Neural cell (in vitro differentiated cells): ENCODE results near the gene MRNIP. TPM values are rescaled to one million over a fixed set of nuclear protein-coding genes. Genes with fewer than 3 reads are reported as not detected.

ENCODE experiments used
- H2AFZ ChIP-seq: fragments of 200-600, 300-800 bp; sonication (generic), shearing (Covaris generic); 2 replicates; pipeline ENCODE4 v1.6.0; 2014; ENCODE audit warnings: low read depth, mild to moderate bottlenecking, antibody characterized with exemption, low read length, moderate library complexity
- H3F3A ChIP-seq: fragments of 200-600 bp; shearing (Covaris generic); 2 replicates; pipeline ENCODE4 v1.6.1; 2016; ENCODE audit warnings: mild to moderate bottlenecking, moderate library complexity, mixed read lengths, antibody characterized with exemption, low read length; ENCODE audit not compliant: insufficient read depth, poor library complexity, severe bottlenecking
- H3K27ac ChIP-seq: fragments of 200-600, 300-800 bp; sonication (generic), shearing (Covaris generic); 2 replicates; pipeline ENCODE4 v1.5.1; 2014; ENCODE audit warnings: mild to moderate bottlenecking, low read length, moderate library complexity
- H3K27me3 ChIP-seq: fragments of 300-800, 200-600 bp; sonication (generic), shearing (Covaris generic); 2 replicates; pipeline ENCODE4 v1.6.0; 2014; ENCODE audit warnings: mild to moderate bottlenecking, low read depth, low read length, moderate library complexity; ENCODE audit not compliant: insufficient read depth
- H3K36me3 ChIP-seq: fragments of 300-800, 200-600 bp; sonication (generic), shearing (Covaris generic); 2 replicates; pipeline ENCODE4 v1.5.1; 2014; ENCODE audit warnings: mild to moderate bottlenecking, antibody characterized with exemption, low read length, moderate library complexity; ENCODE audit not compliant: insufficient read depth
- H3K4me2 ChIP-seq: fragments of 300-800, 200-600 bp; sonication (generic), shearing (Covaris generic); 2 replicates; pipeline ENCODE4 v1.6.0; 2014; ENCODE audit warnings: mild to moderate bottlenecking, low read length
- H3K4me3 ChIP-seq: fragments of 300-800, 200-600 bp; sonication (generic), shearing (Covaris generic); 2 replicates; pipeline ENCODE4 v1.5.1; 2014; ENCODE audit warnings: mild to moderate bottlenecking, low read length, moderate library complexity
- H3K79me2 ChIP-seq: fragments of 200-600 bp; shearing (Covaris generic); replicated peaks from 2 replicates; pipeline ENCODE4 v1.6.0; 2014; ENCODE audit warnings: mild to moderate bottlenecking, low read length, moderate library complexity; ENCODE audit not compliant: insufficient read depth
- H3K9ac ChIP-seq: fragments of 300-800, 200-600 bp; sonication (generic), shearing (Covaris generic); 2 replicates; pipeline ENCODE4 v1.6.1; 2016; ENCODE audit warnings: mild to moderate bottlenecking, low read length, mixed read lengths
- H3K9me2 ChIP-seq: fragments of 200-600 bp; shearing (Covaris generic); 2 replicates; pipeline ENCODE4 v1.6.1; 2016; ENCODE audit warnings: mild to moderate bottlenecking, low read length, mixed read lengths; ENCODE audit not compliant: insufficient read depth
- H3K9me3 ChIP-seq: fragments of 200-600, 300-800 bp; sonication (generic), shearing (Covaris generic); 2 replicates; pipeline ENCODE4 v1.6.1; 2016; ENCODE audit warnings: mild to moderate bottlenecking, mixed run types, low read length, moderate library complexity, mixed read lengths
- H4K20me1 ChIP-seq: fragments of 200-600 bp; shearing (Covaris generic); 2 replicates; pipeline ENCODE4 v1.6.1; 2016; ENCODE audit warnings: mild to moderate bottlenecking, mixed run types; ENCODE audit not compliant: insufficient read depth
- CTCF ChIP-seq: fragments of 450-650 bp; IDR thresholded peaks from 2 replicates; pipeline ENCODE4 v1.5.1; 2014; ENCODE audit warnings: antibody characterized with exemption, mild to moderate bottlenecking, moderate library complexity; ENCODE audit not compliant: poor library complexity, severe bottlenecking
- EP300 ChIP-seq: fragments of 450-650 bp; conservative IDR thresholded peaks from 2 replicates; pipeline ENCODE4 v1.6.1; 2014; ENCODE audit warnings: antibody characterized with exemption, mild to moderate bottlenecking, moderate library complexity; ENCODE audit not compliant: poor library complexity, severe bottlenecking
- EZH2 ChIP-seq: fragments of 200-600, 300-800 bp; shearing (Covaris generic), sonication (generic); IDR thresholded peaks from 2 replicates; pipeline ENCODE4 v1.6.1; 2014; ENCODE audit warnings: antibody characterized with exemption, low read length, borderline replicate concordance, mild to moderate bottlenecking; ENCODE audit not compliant: insufficient read depth, poor library complexity, severe bottlenecking
- MXI1 ChIP-seq: fragments of 450-650 bp; conservative IDR thresholded peaks from 2 replicates; pipeline ENCODE4 v1.6.1; 2014; ENCODE audit warnings: antibody characterized with exemption, mild to moderate bottlenecking; ENCODE audit not compliant: poor library complexity, severe bottlenecking
- POLR2AphosphoS5 ChIP-seq: IDR thresholded peaks from 2 replicates; pipeline ENCODE4 v1.6.1; 2012
- RAD21 ChIP-seq: fragments of 450-650 bp; conservative IDR thresholded peaks from 2 replicates; pipeline ENCODE4 v1.6.1; 2014; ENCODE audit warnings: antibody characterized with exemption, mild to moderate bottlenecking, moderate library complexity
- REST ChIP-seq: IDR thresholded peaks from 2 replicates; pipeline ENCODE4 v1.6.1; 2012; ENCODE audit warnings: borderline replicate concordance
- SMC3 ChIP-seq: fragments of 450-650 bp; conservative IDR thresholded peaks from 2 replicates; pipeline ENCODE4 v1.6.1; 2014; ENCODE audit warnings: antibody characterized with exemption, mild to moderate bottlenecking, moderate library complexity; ENCODE audit not compliant: poor library complexity
- TAF1 ChIP-seq: IDR thresholded peaks from 2 replicates; pipeline ENCODE4 v1.6.1; 2012; ENCODE audit warnings: low read depth
- polyA plus RNA-seq: library from polyadenylated mRNA; depleted of rRNA; stranded (reverse); fragments of >200 nt; gene quantifications from 2 replicates; pipeline ENCODE4 v1.2.3, GENCODE V29; 2014

MRNIP gene
- polyA plus RNA-seq, 1 donor from 2014 or later = 121 TPM

- H3K36me3 ChIP-seq = peaks cover 11% of the 10 kb centered on the region
Observed at GRCh38 chr5:179886190-179886911, 27.7 kb upstream of the MRNIP start.

More at GRCh38 chr5:179886190-179886911, 27.7 kb upstream of the MRNIP start:
- Histone ChIP-seq H2AFZ (no peak overlapping the region), H3K27ac (no peak overlapping the region), H3F3A (no peaks in the 10 kb centered on the region), H4K20me1 (no peaks in the 10 kb centered on the region), H3K9me3 (no peaks in the 10 kb centered on the region), H3K79me2 (no peaks in the 10 kb centered on the region), H3K9ac (no peak overlapping the region), H3K27me3 (no peaks in the 10 kb centered on the region), H3K4me3 (no peak overlapping the region), H3K9me2 (no peaks in the 10 kb centered on the region), H3K4me2 (no peak overlapping the region)
- TF ChIP-seq EZH2 = no peak
- no peak for TF ChIP-seq POLR2AphosphoS5
- TF ChIP-seq TAF1 = no peak
- no peak for TF ChIP-seq SMC3
- TF ChIP-seq EP300 = no peak
- TF ChIP-seq CTCF = no peak
- TF ChIP-seq RAD21 = no peak
- TF ChIP-seq REST = no peak
- no peak for TF ChIP-seq MXI1
